GM21528 (cell line): Measurements from ENCODE around the gene CADM2.
"Not testable (repeated sequence)": the region's sequence is repeated elsewhere in the genome, so short reads cannot be mapped to it uniquely, and the experiment has no call there.

Experiments
- ATAC-seq: cut with Tn5 transposase; IDR thresholded peaks from one replicate; pipeline ENCODE4 v1.9.1; 2021; ENCODE audit warnings: mild to moderate bottlenecking, moderate library complexity; ENCODE audit not compliant: unreplicated experiment, low FRiP score

The CADM2 gene

DNA sequence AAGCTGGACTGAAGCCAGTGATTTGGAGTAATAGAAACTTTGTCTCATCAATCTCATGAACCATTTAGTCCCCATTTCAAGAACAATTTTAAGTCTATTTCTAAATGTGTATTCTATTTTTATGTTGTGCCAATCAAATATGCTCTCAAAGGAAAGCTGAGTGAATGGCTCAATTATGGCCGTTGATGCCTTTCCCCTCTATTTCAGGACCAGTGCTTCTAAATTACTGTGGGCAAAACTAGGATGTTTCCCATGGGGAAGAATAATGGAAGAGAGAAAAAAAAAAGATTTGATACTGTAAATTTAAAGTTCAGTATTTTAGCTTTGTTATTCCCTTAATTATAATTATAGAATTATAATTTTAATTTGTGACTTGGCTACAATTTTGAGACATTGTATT lies 110.1 kb downstream of the CADM2 start:
- ATAC-seq = no peak

DNA sequence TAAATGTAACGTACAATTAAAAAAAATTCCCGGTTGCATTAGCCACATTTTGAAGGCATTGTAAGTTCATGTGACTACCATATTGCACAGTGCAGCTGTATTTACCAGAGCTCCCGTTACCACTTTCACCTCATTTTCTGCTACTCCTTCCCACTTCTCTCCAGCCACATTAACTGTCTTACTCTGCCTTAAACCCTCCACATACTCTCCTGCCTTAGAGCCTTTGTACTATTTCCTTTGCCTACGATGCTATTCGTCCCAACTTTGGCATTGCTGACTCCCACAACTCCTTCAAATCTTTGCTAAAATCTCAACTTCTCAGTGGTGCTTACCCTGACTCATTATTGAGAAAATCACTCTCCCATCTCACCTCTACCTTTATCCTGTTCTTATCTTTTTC lies 115.2 kb downstream of the CADM2 start:
- no peak for ATAC-seq

DNA sequence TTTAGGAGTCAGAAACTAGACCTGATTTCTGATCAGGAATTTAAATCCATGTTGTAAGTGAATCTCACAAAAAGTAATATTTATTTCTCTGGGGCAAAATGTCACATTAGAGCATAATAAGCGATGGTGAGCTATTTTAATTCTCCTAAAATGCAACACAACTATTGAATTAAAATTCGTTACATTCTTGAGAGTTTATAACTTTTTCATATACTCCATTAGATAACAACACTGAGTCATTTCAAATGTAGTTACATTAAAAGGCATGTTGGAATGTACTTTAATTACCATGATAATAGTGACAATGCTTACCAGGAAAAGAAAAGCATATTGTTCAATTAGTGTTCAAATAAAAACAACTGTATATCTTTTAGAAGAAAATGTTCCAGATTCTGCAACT lies 116.9 kb downstream of the CADM2 start:
- ATAC-seq = no peak

DNA sequence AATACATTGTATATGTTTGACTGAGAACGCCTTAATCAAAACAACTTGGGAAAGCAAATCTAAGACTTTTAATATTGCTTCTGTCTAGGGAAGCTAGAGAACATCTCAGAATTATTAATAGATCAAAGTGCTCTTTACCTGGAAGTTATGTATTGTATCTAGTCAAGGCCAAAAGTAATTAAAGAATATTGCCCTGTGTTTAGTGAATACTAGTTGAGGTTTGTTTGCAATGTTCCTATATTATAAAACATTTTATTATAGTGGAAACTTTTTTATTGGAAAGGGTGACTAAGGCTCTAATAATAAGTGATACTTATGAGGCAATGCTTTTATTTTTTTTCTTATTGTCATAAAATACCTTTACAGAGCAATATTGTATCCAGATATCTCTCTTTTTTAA lies 118.2 kb downstream of the CADM2 start:
- ATAC-seq = no peak

- no peak for ATAC-seq
Observed at GRCh38 chr3:85081191-85081906, 122.6 kb downstream of the CADM2 start.

- no peak for ATAC-seq
Observed at GRCh38 chr3:85090495-85090894, 131.7 kb downstream of the CADM2 start.

- ATAC-seq = no peak
Observed at GRCh38 chr3:85100316-85100715, 141.5 kb downstream of the CADM2 start.

DNA sequence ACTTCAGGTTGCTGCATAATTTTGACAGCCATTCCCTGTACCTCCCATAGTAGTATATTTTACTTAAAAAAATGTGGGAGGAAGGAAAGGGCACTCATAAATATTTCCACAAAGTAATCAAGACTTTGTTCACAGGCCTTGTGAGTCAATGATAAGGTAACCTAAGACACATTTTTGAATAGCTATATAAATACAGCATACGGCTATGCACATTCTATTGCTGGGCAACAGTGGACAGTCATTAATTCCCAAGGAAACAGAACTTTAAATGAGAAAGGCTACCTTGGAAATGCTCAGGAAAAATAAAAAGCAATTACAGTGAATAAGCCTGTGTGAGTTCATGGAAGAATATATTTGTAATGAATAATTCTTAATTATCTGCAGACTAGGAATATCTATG lies 144.0 kb downstream of the CADM2 start:
- ATAC-seq = no peak

- ATAC-seq = no peak
Observed at GRCh38 chr3:85110393-85110792, 151.6 kb downstream of the CADM2 start.

- no peak for ATAC-seq
Observed at GRCh38 chr3:85120879-85121278, 162.1 kb downstream of the CADM2 start.

GRCh38 chr3:85132864-85133263 lies 174.1 kb downstream of the CADM2 start:
- not testable (repeated sequence) for ATAC-seq

DNA sequence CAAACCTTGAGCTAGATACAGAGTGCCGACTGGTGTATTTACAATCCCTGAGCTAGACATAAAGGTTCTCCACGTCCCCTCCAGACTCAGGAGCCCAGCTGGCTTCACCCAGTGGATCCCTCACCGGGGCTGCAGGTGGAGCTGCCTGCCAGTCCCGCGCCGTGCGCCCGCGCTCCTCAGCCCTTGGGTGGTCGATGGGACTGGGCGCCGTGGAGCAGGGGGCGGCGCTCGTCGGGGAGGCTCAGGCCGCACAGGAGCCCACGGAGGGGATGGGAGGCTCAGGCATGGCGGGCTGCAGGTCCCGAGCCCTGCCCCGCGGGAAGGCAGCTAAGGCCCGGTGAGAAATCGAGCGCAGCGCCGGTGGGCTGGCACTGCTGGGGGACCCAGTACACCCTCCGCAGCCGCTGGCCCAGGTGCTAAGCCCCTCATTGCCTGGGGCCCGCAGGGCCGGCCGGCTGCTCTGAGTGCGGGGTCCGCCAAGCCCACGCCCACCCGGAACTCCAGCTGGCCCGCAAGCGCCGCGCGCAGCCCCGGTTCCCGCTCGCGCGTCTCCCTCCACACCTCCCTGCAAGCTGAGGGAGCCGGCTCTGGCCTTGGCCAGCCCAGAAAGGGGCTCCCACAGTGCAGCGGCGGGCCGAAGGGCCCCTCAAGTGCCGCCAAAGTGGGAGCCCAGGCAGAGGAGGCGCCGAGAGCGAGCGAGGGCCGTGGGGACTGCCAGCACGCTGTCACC lies 175.1 kb downstream of the CADM2 start:
- not testable (repeated sequence) for ATAC-seq

GRCh38 chr3:85142626-85143025 lies 183.8 kb downstream of the CADM2 start:
- no peak for ATAC-seq

DNA sequence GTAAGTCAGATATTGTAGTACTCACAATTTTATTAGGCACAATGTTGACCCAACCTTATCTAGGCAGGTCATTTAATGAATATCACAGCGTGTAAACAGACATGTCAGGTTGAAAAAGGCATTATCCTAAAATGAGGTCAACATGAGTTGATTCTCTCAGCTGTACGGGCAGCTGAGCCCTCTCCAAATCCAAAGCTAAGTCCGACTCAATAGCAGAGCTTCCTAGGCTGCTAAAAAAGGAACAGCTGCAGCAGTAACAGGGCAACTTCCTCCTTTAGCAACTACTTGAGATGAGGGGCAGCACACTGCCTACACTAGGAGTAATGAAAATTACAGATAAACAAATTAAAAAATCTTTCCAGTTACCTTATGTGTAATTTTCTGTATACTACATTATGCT lies 189.2 kb downstream of the CADM2 start:
- no peak for ATAC-seq

DNA sequence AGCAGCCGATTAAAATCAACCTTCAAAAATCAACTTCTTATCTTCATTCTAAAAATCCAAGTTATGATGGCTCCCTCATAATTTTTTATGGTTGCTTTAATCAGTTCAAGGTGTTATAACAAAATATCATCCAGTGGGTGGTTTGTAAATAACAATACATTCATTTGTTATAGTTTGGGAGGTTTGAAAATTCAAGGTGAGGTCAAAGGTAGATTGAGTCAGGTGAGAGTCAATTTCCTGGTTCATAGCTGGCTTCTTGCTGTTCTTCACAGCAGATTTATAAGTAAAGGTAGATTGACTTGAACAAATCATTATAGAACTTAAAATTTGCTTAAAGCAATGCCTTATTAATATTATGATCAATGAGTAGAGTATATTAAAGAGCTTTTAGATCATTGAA lies 192.8 kb downstream of the CADM2 start:
- no peak for ATAC-seq

GRCh38 chr3:85153279-85153678 lies 194.5 kb downstream of the CADM2 start:
- ATAC-seq = not testable (repeated sequence)

DNA sequence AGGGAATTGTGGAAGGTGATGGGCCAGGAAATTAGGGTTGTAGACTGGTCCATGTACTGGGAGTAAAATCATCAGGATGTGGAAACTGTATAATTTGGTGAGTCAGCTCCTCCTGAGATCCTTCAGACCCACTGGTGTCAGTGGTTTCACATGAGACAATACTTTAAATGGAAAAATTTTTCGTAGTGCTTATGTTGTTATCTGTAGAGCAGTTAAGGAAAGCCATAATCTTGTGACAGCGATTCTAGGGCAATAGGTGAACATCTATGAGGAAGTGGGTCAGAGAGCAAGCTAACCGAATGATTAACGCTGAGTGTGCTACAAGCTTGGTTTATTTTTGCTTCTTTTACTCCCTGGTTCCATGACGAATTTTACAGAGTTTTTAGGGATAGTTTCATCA lies 200.6 kb downstream of the CADM2 start:
- ATAC-seq = no peak

DNA sequence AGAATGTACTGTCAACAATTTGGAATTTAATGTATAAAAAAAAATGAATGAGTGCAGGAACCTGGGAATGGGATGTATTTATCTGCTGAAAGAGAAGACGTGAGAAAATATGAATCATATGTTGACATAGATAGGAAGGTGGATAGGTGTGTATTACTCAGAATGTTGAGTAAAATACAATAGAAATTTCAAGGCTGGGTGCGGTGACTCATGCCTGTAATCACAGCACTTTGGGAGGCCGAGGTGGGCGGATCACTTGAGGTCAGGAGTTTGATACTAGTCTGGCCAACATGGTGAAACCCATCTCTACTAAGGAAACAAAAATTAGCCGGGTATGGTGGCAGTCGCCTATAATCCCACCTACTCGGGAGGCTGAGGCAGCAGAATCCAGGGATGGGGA lies 202.8 kb downstream of the CADM2 start:
- ATAC-seq = no peak

DNA sequence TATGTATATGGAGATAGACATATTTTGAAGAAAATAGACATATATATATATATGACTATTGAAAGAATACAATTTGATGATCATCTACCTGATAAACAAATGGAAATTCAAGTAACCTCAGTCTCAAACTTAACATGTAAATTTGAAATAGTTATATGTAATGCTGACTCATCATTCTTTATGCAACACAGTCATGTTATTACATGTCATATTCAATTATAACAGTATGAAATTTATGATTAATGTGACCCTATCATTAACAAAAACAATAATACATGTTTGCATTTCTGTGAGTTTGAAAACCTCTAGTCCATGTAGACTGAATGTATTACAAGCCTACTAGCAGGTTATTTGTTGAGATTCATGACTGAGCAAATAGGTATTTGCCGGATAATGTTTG lies 204.1 kb downstream of the CADM2 start:
- ATAC-seq = no peak

DNA sequence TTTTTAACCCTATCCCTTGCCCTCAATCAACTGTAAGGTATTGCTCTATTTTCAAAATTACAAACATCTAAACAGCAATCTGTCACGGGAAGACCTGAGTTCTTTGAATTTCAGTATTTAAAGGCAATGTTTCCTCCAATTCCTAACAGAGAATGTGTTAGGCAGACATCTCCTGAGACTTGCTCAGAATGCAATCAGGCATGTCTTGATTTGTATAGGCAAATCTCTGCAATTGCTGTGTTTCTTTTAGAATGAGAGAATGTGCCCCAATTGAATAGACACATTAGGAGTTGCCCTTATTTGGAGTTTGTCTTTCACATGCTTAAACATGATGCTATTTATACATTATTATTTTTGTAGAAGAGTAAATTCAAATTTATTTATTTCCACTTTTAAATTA lies 205.6 kb downstream of the CADM2 start:
- no peak for ATAC-seq

- no peak for ATAC-seq
Observed at GRCh38 chr3:85167576-85167975, 208.8 kb downstream of the CADM2 start.

GRCh38 chr3:85170646-85171045 lies 211.9 kb downstream of the CADM2 start:
- no peak for ATAC-seq
